ENCODE measurements around the gene FOXK1.
A peak's percentile ranks its signal among the peaks of the same experiment; 100 is the strongest.

Gene FOXK1

GRCh38 chr7:4700577-4701235 is 18.6 kb downstream of the FOXK1 start:
- no peak for DNase-seq

- DNase-seq: no peak
These were observed 20.9 kb downstream of the FOXK1 start for GRCh38 chr7:4702961-4703512.

- no peak for DNase-seq
These were observed 21.4 kb downstream of the FOXK1 start for GRCh38 chr7:4703532-4703931.

- DNase-seq: no peak
These were observed 24.5 kb downstream of the FOXK1 start for GRCh38 chr7:4706384-4707216.

GRCh38 chr7:4707217-4707741 is 25.2 kb downstream of the FOXK1 start:
- DNase-seq: no peak

GRCh38 chr7:4707980-4708411 is 25.9 kb downstream of the FOXK1 start:
- no peak for DNase-seq

GRCh38 chr7:4709187-4709586 is 27.1 kb downstream of the FOXK1 start:
- no peak for DNase-seq

GRCh38 chr7:4711093-4711492 is 29.0 kb downstream of the FOXK1 start:
- DNase-seq: no peak

GRCh38 chr7:4711634-4712033 is 29.5 kb downstream of the FOXK1 start:
- DNase-seq: no peak

- peak; percentile 65 for DNase-seq
These were observed 30.4 kb downstream of the FOXK1 start for GRCh38 chr7:4712281-4713182.

GRCh38 chr7:4713183-4713784 is 31.2 kb downstream of the FOXK1 start:
- peak; percentile 11 for DNase-seq

- DNase-seq: no peak
These were observed 32.1 kb downstream of the FOXK1 start for GRCh38 chr7:4714161-4714700.

- no peak for DNase-seq
These were observed 32.8 kb downstream of the FOXK1 start for GRCh38 chr7:4714767-4715409.

- DNase-seq: no peak
These were observed 33.3 kb downstream of the FOXK1 start for GRCh38 chr7:4715410-4715776.

- no peak for DNase-seq
These were observed 35.1 kb downstream of the FOXK1 start for GRCh38 chr7:4716946-4717795.

GRCh38 chr7:4718075-4718474 is 36.0 kb downstream of the FOXK1 start:
- DNase-seq: no peak

GRCh38 chr7:4720225-4720624 is 38.1 kb downstream of the FOXK1 start:
- DNase-seq: no peak

GRCh38 chr7:4722308-4722707 is 40.2 kb downstream of the FOXK1 start:
- no peak for DNase-seq

GRCh38 chr7:4722960-4723630 is 41.0 kb downstream of the FOXK1 start:
- DNase-seq: no peak

GRCh38 chr7:4724648-4725013 is 42.5 kb downstream of the FOXK1 start:
- no peak for DNase-seq

Data from NCI-H774 (cell line).